ENCODE results near the gene HUNK.

HUNK gene

DNA sequence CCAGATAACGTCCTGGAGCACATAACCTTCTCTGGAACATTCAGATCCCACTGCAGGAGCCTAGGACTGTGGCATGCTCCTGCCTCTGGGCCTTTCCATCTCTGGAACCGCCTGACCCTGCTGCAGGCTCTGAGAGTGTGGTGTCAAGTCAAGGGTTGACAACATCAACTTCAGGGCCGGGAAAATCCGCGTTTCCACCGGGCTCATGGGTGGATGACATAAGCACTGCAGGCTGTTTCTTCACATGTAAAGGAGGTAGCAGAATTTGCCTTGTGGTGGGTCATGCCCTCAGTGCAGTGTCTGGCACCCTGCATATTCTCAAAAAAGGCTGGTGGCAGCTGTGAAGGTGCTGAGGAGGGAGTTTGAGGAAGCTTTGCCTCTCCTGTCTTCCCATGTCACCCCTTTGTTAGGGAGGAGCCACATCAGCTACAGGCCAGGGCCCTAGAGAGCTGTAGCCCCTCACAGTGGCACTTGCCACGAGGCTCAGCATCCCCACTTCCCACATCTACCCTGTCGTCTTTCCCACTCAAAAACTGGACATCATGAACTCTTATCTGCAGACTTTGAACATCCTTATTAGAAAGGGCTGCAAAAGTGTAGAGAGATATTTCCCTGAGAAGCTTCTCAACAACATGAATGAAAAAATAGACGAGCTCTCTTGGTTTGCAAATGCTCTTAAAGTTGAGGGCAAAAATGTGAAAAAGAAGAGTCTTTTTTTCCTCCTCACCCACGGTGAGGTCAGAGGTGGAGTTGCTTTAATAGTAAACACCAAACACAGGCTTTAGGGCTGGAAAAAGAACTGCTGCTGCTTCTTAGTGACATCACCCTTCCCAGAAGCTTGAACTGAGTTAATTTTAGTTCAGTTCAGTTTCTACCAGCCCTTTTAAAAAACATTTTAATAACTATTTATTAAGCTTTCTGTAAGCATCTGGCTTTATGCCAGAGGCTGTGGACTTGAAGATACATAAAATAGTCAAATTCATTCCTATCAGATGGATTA is 121.3 kb downstream of the HUNK start:
- DNase-seq (ENCODE audit: low read depth), result no peak
- TF ChIP-seq CTCF (conservative IDR thresholded peaks at IDR 0.05; ENCODE audit: control insufficient read depth, insufficient read depth, low read depth, low read length), result no peak
- no peak overlapping the region for H3K4me3 ChIP-seq (ENCODE audit: control insufficient read depth, low read depth, low read length)

DNA sequence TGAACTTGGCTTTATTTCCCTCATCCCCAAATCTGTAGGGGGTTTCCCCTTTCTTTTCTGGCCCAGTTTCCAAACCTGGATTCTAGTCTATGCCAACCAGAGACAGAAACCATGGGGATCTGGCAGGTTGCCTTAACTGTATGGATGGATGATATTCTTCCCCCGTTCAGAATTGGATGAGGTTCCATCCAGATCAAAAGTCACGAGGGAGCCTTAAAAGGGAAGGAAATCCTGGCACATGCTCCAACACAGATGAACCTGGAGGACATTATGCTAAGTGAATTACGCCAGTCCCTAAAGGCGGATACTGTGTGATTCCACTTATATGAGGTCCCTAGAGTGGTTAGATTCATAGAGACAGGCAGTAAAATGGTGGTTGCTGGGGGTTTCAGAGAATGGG is 124.4 kb downstream of the HUNK start:
- TF ChIP-seq CTCF (conservative IDR thresholded peaks at IDR 0.05; ENCODE audit: control insufficient read depth, insufficient read depth, low read depth, low read length), result no peak
- no peak overlapping the region for H3K4me3 ChIP-seq (ENCODE audit: control insufficient read depth, low read depth, low read length)
- no peak for DNase-seq (ENCODE audit: low read depth)

DNA sequence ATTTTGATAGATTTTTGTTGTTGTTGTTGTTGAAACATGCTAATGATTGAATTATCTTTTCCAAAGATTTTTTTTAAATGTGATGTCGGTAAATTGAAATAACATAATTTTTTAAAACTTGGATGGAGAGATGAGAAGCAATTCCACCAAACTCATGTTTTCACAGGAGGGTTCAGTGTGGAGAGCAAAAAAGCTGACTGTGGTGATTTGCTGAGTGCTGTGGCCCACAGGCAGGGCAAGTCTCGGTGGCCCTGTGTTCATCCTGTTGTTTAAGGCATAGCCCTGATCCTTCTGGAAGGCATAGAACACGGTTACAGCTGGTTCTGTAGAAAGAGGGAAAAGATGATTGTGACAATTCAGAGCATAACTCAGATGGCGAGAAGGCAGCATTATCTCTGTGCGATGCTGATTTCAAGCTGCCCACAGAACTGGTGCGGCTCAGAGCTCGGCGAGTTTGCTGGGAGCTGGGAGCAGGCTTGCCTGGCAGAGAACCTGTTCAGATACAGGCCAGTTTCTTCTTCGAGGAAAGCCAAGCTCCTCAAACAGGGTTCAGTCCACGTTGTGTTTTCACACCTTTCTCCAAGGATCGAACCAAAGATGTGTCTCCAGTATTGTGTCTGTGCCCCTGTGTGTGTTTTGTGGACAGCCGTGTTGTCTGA is 127.1 kb downstream of the HUNK start:
- DNase-seq (ENCODE audit: low read depth), result no peak
- TF ChIP-seq CTCF (conservative IDR thresholded peaks at IDR 0.05; ENCODE audit: control insufficient read depth, insufficient read depth, low read depth, low read length), result no peak
- H3K4me3 ChIP-seq (ENCODE audit: control insufficient read depth, low read depth, low read length), result no peak overlapping the region

GRCh38 chr21:32001390-32001789 is 128.6 kb downstream of the HUNK start:
- no peak for DNase-seq (ENCODE audit: low read depth)
- TF ChIP-seq CTCF (conservative IDR thresholded peaks at IDR 0.05; ENCODE audit: control insufficient read depth, insufficient read depth, low read depth, low read length), result no peak
- no peak overlapping the region for H3K4me3 ChIP-seq (ENCODE audit: control insufficient read depth, low read depth, low read length)

DNA sequence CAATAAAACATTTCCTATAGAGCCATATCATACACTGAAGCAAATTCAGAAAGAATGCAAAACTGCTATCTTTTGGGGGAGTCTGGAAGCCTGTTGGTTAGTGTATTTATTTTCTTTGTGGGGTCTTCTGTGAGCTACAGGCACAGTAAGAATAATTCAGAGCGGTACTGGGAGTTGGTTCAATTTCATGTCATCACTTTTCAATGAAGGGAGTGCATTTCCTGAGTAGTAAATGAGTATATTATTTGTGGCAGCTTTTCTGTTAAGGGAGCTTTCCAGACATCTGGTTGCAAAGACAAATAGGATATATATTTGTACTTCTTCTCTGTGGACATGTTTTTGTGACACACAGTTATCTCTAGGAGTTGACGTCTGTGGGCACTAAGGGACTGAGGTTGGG is 130.6 kb downstream of the HUNK start:
- no peak for TF ChIP-seq CTCF (conservative IDR thresholded peaks at IDR 0.05; ENCODE audit: control insufficient read depth, insufficient read depth, low read depth, low read length)
- H3K4me3 ChIP-seq (ENCODE audit: control insufficient read depth, low read depth, low read length), result no peak overlapping the region
- DNase-seq (ENCODE audit: low read depth), result no peak

- no peak overlapping the region for H3K4me3 ChIP-seq (ENCODE audit: control insufficient read depth, low read depth, low read length)
- no peak for TF ChIP-seq CTCF (conservative IDR thresholded peaks at IDR 0.05; ENCODE audit: control insufficient read depth, insufficient read depth, low read depth, low read length)
- no peak for DNase-seq (ENCODE audit: low read depth)
These were observed 131.5 kb downstream of the HUNK start for GRCh38 chr21:32004291-32004690.
